HepG2 (cell line): Measurements from ENCODE around the gene EFNA2. TPM values are rescaled to one million over a fixed set of nuclear protein-coding genes. Genes with fewer than 3 reads are reported as not detected.

Source experiments
- HES4 ChIP-seq: sonication (generic); formaldehyde crosslinking; IDR thresholded peaks from 2 replicates; pipeline ENCODE4 v1.9.0; 2021; ENCODE audit warnings: mild to moderate bottlenecking, missing genetic modification reagents, borderline replicate concordance
- KIAA2018 ChIP-seq: sonication (generic); formaldehyde crosslinking; IDR thresholded peaks from 2 replicates; pipeline ENCODE4 v1.5.0; 2020; ENCODE audit warnings: mild to moderate bottlenecking, missing genetic modification reagents, borderline replicate concordance
- NCOA2 ChIP-seq: sonication (generic); formaldehyde crosslinking; IDR thresholded peaks from 2 replicates; pipeline ENCODE4 v1.8.0; 2022; ENCODE audit warnings: inconsistent platforms
- NFE2 ChIP-seq: sonication (generic); formaldehyde crosslinking; IDR thresholded peaks from 2 replicates; pipeline ENCODE4 v1.4.0; 2020; ENCODE audit warnings: missing genetic modification reagents
- NPAS2 ChIP-seq: sonication (generic); formaldehyde crosslinking; IDR thresholded peaks from 2 replicates; pipeline ENCODE4 v1.8.0; 2022; ENCODE audit warnings: mild to moderate bottlenecking, missing genetic modification reagents, borderline replicate concordance
- PPARG ChIP-seq: conservative IDR thresholded peaks from 2 replicates; pipeline ENCODE4 v1.6.1; 2016; ENCODE audit warnings: missing biosample characterization, missing genetic modification reagents
- SETDB1 ChIP-seq: sonication (generic); formaldehyde crosslinking; IDR thresholded peaks from 2 replicates; pipeline ENCODE4 v1.5.1; 2020; ENCODE audit warnings: missing genetic modification reagents, mild to moderate bottlenecking, borderline replicate concordance
- THYN1 ChIP-seq: sonication (generic); formaldehyde crosslinking; IDR thresholded peaks from 2 replicates; pipeline ENCODE4 v1.8.1; 2023; ENCODE audit warnings: low read depth, mild to moderate bottlenecking, moderate library complexity, missing genetic modification reagents, borderline replicate concordance
- ZBTB26 ChIP-seq: IDR thresholded peaks from 2 replicates; pipeline ENCODE4 v1.6.1; 2016; ENCODE audit warnings: missing compliant biosample characterization, missing genetic modification reagents, borderline replicate concordance
- ZFP82 ChIP-seq: sonication (generic); formaldehyde crosslinking; IDR thresholded peaks from 2 replicates; pipeline ENCODE4 v1.5.1; 2020; ENCODE audit warnings: mild to moderate bottlenecking, missing genetic modification reagents, borderline replicate concordance
- ZNF263 ChIP-seq: sonication (generic); formaldehyde crosslinking; IDR thresholded peaks from 2 replicates; pipeline ENCODE4 v1.4.0; 2020; ENCODE audit warnings: missing genetic modification reagents
- ZNF362 ChIP-seq: sonication (generic); formaldehyde crosslinking; IDR thresholded peaks from 2 replicates; pipeline ENCODE4 v1.4.0; 2020; ENCODE audit warnings: missing genetic modification reagents, mild to moderate bottlenecking, borderline replicate concordance
- ZNF710 ChIP-seq: sonication (generic); formaldehyde crosslinking; IDR thresholded peaks from 2 replicates; pipeline ENCODE4 v1.5.0; 2020; ENCODE audit warnings: mild to moderate bottlenecking, missing genetic modification reagents, borderline replicate concordance
- ZNF75D ChIP-seq: sonication (generic); formaldehyde crosslinking; IDR thresholded peaks from 2 replicates; pipeline ENCODE4 v1.8.1; 2023; ENCODE audit warnings: missing genetic modification reagents, mild to moderate bottlenecking, borderline replicate concordance
- ZNF761 ChIP-seq: sonication (generic); formaldehyde crosslinking; conservative IDR thresholded peaks from 2 replicates; pipeline ENCODE4 v1.4.0; 2020; ENCODE audit warnings: mild to moderate bottlenecking, missing genetic modification reagents
- ZNF768 ChIP-seq: sonication (generic); formaldehyde crosslinking; IDR thresholded peaks from 2 replicates; pipeline ENCODE4 v1.4.0; 2020; ENCODE audit warnings: missing genetic modification reagents
- polyA plus RNA-seq, 8 experiments: library from polyadenylated mRNA; depleted of rRNA in 3 of 8; stranded (reverse) in 7 of 8; unstranded in 1 of 8; fragments of >200 nt; fragmentation: Illumina TruSeq in 4 of 8; extraction: Trizol in 4 of 8; gene quantifications; 2 replicates each; pipeline versions ENCODE4 v1.2.1 to v1.2.3, GENCODE V29; 2011 to 2016; ENCODE audit warnings: low read depth in 4 of 8, missing spikeins in 1 of 8, mixed read lengths in 1 of 8; ENCODE audit not compliant: insufficient read depth in 1 of 8
- total RNA-seq, 5 experiments: library from RNA; depleted of rRNA; stranded (reverse); fragments of >200 nt; fragmentation: Illumina TruSeq; extraction: Trizol; gene quantifications; 2 replicates each; pipeline ENCODE4 v1.2.3, GENCODE V29; 2016; ENCODE audit warnings: low read depth in 1 of 5

EFNA2 gene
- total and polyA plus RNA-seq, 2 of the 13 experiments (the other 11 are each of a cell fraction or from before 2014, with no cell fraction given) = 6.0 to 9.9 TPM

GRCh38 chr19:1248139-1248785, 37.4 kb upstream of the EFNA2 start, which contains the start of gene MIDN (continued):
- peak; percentile 76 for TF ChIP-seq ZNF710 (CRISPR knock-in tag)
- no peak; the same call in 1 of the 2 replicates for TF ChIP-seq HES4 (CRISPR knock-in tag)
- TF ChIP-seq THYN1 (CRISPR knock-in tag) = no peak
- peak; percentile 29; the same call in 1 of the 2 replicates for TF ChIP-seq ZNF761 (CRISPR knock-in tag)
- TF ChIP-seq ZNF263 (CRISPR knock-in tag) = 0 out of 2 replicates have a peak, but pooled peaks have one; percentile 11
- TF ChIP-seq NFE2 (CRISPR knock-in tag) = no peak
- TF ChIP-seq KIAA2018 (CRISPR knock-in tag) = no peak
- no peak; the same call in 1 of the 2 replicates for TF ChIP-seq ZNF362
- TF ChIP-seq NCOA2 (CRISPR knock-in tag) = peak; percentile 36; the same call in 1 of the 2 replicates
- TF ChIP-seq SETDB1 (CRISPR knock-in tag) = no peak
- TF ChIP-seq ZFP82 (CRISPR knock-in tag) = no peak
- TF ChIP-seq NPAS2 (CRISPR knock-in tag) = no peak
- TF ChIP-seq ZNF768 (CRISPR knock-in tag) = 0 out of 2 replicates have a peak, but pooled peaks have one; percentile 24
- TF ChIP-seq PPARG (CRISPR knock-in tag) = peak; percentile 27; the same call in 1 of the 2 replicates
- no peak for TF ChIP-seq ZBTB26
- no peak for TF ChIP-seq ZNF75D (CRISPR knock-in tag)
